ENCODE data around the gene AFAP1L1. TPM values are rescaled to one million over a fixed set of nuclear protein-coding genes. Genes with fewer than 3 reads are reported as not detected.

AFAP1L1 gene
- polyA plus RNA-seq, 1 donor = 9.6 TPM

DNA sequence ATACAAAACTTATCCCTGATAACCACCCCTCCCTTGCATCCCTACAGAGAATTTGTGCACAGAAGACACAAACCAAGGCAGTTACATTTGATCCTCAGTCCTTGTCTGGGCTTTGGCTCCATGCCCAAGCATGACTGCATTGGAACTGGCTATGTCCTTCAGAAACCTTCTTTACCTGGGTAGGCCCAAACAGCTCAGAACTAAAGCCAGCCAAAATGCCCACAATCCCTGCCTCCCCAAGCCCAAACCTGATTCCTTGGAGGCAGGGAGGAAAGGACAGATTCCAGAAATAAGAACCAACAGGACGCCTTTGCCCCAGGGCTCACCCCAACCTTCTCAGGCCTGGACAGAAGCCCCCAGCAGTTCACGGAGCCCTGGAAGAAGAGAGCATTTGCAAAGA, 99.2 kb downstream of the AFAP1L1 start:
- no CpG with 5 or more reads among the region's 2 CpGs for WGBS (ENCODE audit: insufficient coverage, low lambda C conversion rate)

DNA sequence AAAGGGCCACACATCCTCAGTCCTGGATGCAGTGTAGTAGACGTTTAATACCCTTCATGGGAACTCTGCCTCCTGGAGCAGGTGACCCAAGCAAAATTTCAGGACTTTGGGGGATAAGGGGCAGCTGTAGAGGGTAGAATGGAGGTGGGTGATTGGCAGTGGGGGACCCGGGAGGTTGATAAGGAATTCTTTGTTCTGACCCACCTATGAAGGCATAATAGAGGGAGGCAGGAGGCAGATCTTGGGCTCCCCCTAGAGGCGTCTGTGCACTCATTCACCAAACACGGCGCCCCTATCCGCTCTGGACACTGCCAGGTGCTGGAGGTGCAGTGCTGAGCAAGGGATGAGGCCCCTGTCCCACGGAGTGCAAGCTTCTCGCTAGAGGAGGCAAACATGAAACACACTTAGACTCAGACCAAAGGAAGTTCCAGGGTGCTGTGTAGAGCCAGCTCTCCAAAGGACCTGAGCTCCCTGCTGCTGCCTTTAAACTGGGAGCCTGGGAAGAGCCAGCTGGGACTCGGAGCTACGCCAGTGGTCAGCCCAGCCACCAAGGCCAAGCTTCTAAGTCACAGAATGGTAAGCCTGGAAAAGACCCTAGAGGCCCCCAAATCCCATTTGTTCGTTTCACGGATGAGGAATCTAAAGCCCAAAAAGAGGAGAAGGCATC, 99.8 kb downstream of the AFAP1L1 start:
- Histone ChIP-seq H3K4me3 (ENCODE audit: low read length) (no peak overlapping the region), H3K27ac (ENCODE audit: low read length) (no peak overlapping the region)

More for the DNA sequence above, 99.2 kb downstream of the AFAP1L1 start:
- H3K36me3 ChIP-seq (ENCODE audit: control insufficient read depth, insufficient read depth, low read length) = peaks cover 4% of the 10 kb centered on the region
- no peaks in the 10 kb centered on the region for H3K27me3 ChIP-seq (ENCODE audit: control insufficient read depth, insufficient read depth, low read length)
- no peak for DNase-seq
- no peaks in the 10 kb centered on the region for H3K9me3 ChIP-seq (ENCODE audit: control insufficient read depth, low read depth, low read length)
- H3K27ac ChIP-seq (ENCODE audit: low read length) = no peak overlapping the region
- no peak overlapping the region for H3K4me3 ChIP-seq (ENCODE audit: low read length)
- H3K4me1 ChIP-seq (ENCODE audit: control insufficient read depth, insufficient read depth, low read length) = peaks cover 19% of the 10 kb centered on the region

GRCh38 chr5:149372076-149372795, 100.6 kb downstream of the AFAP1L1 start:
- peaks cover 13% of the 10 kb centered on the region for H3K4me1 ChIP-seq (ENCODE audit: control insufficient read depth, insufficient read depth, low read length)
- H3K9me3 ChIP-seq (ENCODE audit: control insufficient read depth, low read depth, low read length) = no peaks in the 10 kb centered on the region
- H3K27ac ChIP-seq (ENCODE audit: low read length) = no peak overlapping the region
- H3K27me3 ChIP-seq (ENCODE audit: control insufficient read depth, insufficient read depth, low read length) = no peaks in the 10 kb centered on the region
- no peak overlapping the region for H3K4me3 ChIP-seq (ENCODE audit: low read length)
- no CpG with 5 or more reads among the region's 4 CpGs for WGBS (ENCODE audit: insufficient coverage, low lambda C conversion rate)
- H3K36me3 ChIP-seq (ENCODE audit: control insufficient read depth, insufficient read depth, low read length) = peaks cover 4% of the 10 kb centered on the region
- DNase-seq = no peak

More for the DNA sequence above, 99.8 kb downstream of the AFAP1L1 start:
- peaks cover 4% of the 10 kb centered on the region for H3K36me3 ChIP-seq (ENCODE audit: control insufficient read depth, insufficient read depth, low read length)
- peak in 1 of 2 donors; percentile 48 for DNase-seq
- H3K9me3 ChIP-seq (ENCODE audit: control insufficient read depth, low read depth, low read length) = no peaks in the 10 kb centered on the region
- WGBS (ENCODE audit: insufficient coverage, low lambda C conversion rate) = no CpG with 5 or more reads among the region's 12 CpGs
- peaks cover 16% of the 10 kb centered on the region for H3K4me1 ChIP-seq (ENCODE audit: control insufficient read depth, insufficient read depth, low read length)
- no peaks in the 10 kb centered on the region for H3K27me3 ChIP-seq (ENCODE audit: control insufficient read depth, insufficient read depth, low read length)

- no CpG with 5 or more reads among the region's 3 CpGs for WGBS (ENCODE audit: insufficient coverage, low lambda C conversion rate)
- no peaks in the 10 kb centered on the region for H3K9me3 ChIP-seq (ENCODE audit: control insufficient read depth, low read depth, low read length)
- H3K4me3 ChIP-seq (ENCODE audit: low read length) = no peak overlapping the region
- H3K27ac ChIP-seq (ENCODE audit: low read length) = no peak overlapping the region
- no peaks in the 10 kb centered on the region for H3K27me3 ChIP-seq (ENCODE audit: control insufficient read depth, insufficient read depth, low read length)
- H3K4me1 ChIP-seq (ENCODE audit: control insufficient read depth, insufficient read depth, low read length) = peaks cover 7% of the 10 kb centered on the region
- peaks cover 4% of the 10 kb centered on the region for H3K36me3 ChIP-seq (ENCODE audit: control insufficient read depth, insufficient read depth, low read length)
- no peak for DNase-seq
These were observed 101.3 kb downstream of the AFAP1L1 start for GRCh38 chr5:149372932-149373331.

DNA sequence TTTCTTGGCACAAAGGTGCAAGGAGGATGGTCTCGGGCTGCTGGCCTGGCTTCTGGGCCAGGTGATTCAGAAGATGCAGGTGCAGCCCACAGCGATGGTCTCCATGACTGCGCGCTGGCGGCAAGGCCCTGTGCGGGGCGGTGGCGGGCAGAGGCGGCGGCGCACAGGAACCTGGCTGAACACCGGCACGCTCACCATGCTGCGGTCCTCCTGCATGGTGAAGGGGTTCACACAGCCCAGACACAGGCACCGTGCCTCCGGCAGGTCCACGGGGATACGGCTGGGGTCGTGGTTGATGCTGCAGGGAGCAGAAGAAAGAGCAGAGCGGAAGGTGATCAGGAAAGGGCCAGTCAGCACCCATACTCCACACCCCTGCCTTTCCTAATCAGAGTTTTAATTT, 102.6 kb downstream of the AFAP1L1 start:
- no peaks in the 10 kb centered on the region for H3K27me3 ChIP-seq (ENCODE audit: control insufficient read depth, insufficient read depth, low read length)
- H3K36me3 ChIP-seq (ENCODE audit: control insufficient read depth, insufficient read depth, low read length) = no peaks in the 10 kb centered on the region
- H3K4me3 ChIP-seq (ENCODE audit: low read length) = no peak overlapping the region
- WGBS (ENCODE audit: insufficient coverage, low lambda C conversion rate) = no CpG with 5 or more reads among the region's 20 CpGs
- peaks cover 7% of the 10 kb centered on the region for H3K4me1 ChIP-seq (ENCODE audit: control insufficient read depth, insufficient read depth, low read length)
- H3K27ac ChIP-seq (ENCODE audit: low read length) = no peak overlapping the region
- H3K9me3 ChIP-seq (ENCODE audit: control insufficient read depth, low read depth, low read length) = no peaks in the 10 kb centered on the region
- no peak for DNase-seq

GRCh38 chr5:149374801-149375200, 103.1 kb downstream of the AFAP1L1 start:
- Histone ChIP-seq H3K36me3 (ENCODE audit: control insufficient read depth, insufficient read depth, low read length) (no peaks in the 10 kb centered on the region), H3K9me3 (ENCODE audit: control insufficient read depth, low read depth, low read length) (no peaks in the 10 kb centered on the region), H3K4me1 (ENCODE audit: control insufficient read depth, insufficient read depth, low read length) (peaks cover 7% of the 10 kb centered on the region), H3K27me3 (ENCODE audit: control insufficient read depth, insufficient read depth, low read length) (no peaks in the 10 kb centered on the region), H3K27ac (ENCODE audit: low read length) (no peak overlapping the region), H3K4me3 (ENCODE audit: low read length) (no peak overlapping the region)
- DNase-seq = no peak
- 40% methylated on average over 1 of the region's 3 CpGs for WGBS (ENCODE audit: insufficient coverage, low lambda C conversion rate)

GRCh38 chr5:149375434-149375833, 103.8 kb downstream of the AFAP1L1 start:
- no peaks in the 10 kb centered on the region for H3K27me3 ChIP-seq (ENCODE audit: control insufficient read depth, insufficient read depth, low read length)
- H3K4me3 ChIP-seq (ENCODE audit: low read length) = no peak overlapping the region
- DNase-seq = no peak
- no peaks in the 10 kb centered on the region for H3K36me3 ChIP-seq (ENCODE audit: control insufficient read depth, insufficient read depth, low read length)
- no peaks in the 10 kb centered on the region for H3K9me3 ChIP-seq (ENCODE audit: control insufficient read depth, low read depth, low read length)
- H3K27ac ChIP-seq (ENCODE audit: low read length) = no peak overlapping the region
- H3K4me1 ChIP-seq (ENCODE audit: control insufficient read depth, insufficient read depth, low read length) = peaks cover 7% of the 10 kb centered on the region
- no CpG with 5 or more reads among the region's 6 CpGs for WGBS (ENCODE audit: insufficient coverage, low lambda C conversion rate)

DNA sequence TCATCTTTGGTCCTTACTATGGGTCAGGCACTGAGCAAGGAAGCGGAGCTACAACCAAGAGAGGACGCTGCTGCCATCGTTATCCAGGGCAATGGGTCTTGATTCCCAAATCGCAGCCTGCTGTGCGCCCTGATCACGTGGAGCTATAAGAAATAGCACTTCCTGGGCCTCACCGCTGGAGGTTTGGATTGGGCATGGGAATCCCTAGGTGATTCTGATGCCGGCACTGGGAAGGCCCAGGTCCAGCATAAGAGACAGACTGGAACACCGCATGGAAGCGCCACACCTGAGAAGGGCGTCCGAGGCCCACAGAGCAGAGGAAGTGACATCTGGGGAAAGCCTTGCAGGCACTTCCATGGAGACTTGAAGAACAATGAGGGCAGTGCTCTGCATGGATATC, 104.4 kb downstream of the AFAP1L1 start:
- peaks cover 5% of the 10 kb centered on the region for H3K4me1 ChIP-seq (ENCODE audit: control insufficient read depth, insufficient read depth, low read length)
- WGBS (ENCODE audit: insufficient coverage, low lambda C conversion rate) = no CpG with 5 or more reads among the region's 12 CpGs
- no peaks in the 10 kb centered on the region for H3K9me3 ChIP-seq (ENCODE audit: control insufficient read depth, low read depth, low read length)
- H3K36me3 ChIP-seq (ENCODE audit: control insufficient read depth, insufficient read depth, low read length) = no peaks in the 10 kb centered on the region
- no peak for DNase-seq
- H3K27me3 ChIP-seq (ENCODE audit: control insufficient read depth, insufficient read depth, low read length) = no peaks in the 10 kb centered on the region
- H3K27ac ChIP-seq (ENCODE audit: low read length) = no peak overlapping the region
- H3K4me3 ChIP-seq (ENCODE audit: low read length) = no peak overlapping the region

- no peak overlapping the region for H3K4me3 ChIP-seq (ENCODE audit: low read length)
These were observed 105.2 kb downstream of the AFAP1L1 start for GRCh38 chr5:149376711-149377447.

DNA sequence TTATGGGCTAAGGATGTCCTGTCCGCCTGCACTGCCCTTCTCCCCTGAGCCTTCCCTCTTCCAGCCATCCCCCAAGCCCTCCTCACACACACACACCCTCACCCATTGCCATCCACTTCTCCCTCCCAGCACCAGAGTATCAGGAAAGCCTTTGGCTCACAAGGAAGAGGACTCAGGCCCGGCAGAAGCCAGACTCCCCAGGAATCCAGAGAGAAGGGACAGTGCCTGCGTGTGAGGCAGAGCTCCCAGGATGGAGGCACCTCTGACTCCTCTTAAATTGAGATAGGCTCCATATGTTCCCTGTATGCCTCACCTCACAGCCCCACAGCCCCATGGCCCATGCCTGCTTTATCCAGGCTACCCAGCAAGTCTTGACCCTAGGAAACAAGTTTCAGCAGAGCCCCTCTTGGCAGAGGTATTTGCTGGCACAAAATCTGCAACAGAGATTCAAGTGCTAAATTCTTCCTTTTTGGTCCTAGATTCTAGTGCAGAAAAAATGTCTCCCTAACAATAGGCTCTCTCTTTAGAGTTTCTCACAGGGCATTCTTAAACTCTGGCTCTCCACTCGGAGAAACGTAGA, 106.7 kb downstream of the AFAP1L1 start:
- Histone ChIP-seq H3K9me3 (ENCODE audit: control insufficient read depth, low read depth, low read length) (no peaks in the 10 kb centered on the region), H3K4me3 (ENCODE audit: low read length) (no peak overlapping the region), H3K27me3 (ENCODE audit: control insufficient read depth, insufficient read depth, low read length) (no peaks in the 10 kb centered on the region), H3K27ac (ENCODE audit: low read length) (peak overlapping the region; percentile 34), H3K4me1 (ENCODE audit: control insufficient read depth, insufficient read depth, low read length) (peaks cover 10% of the 10 kb centered on the region), H3K36me3 (ENCODE audit: control insufficient read depth, insufficient read depth, low read length) (no peaks in the 10 kb centered on the region)
- no CpG with 5 or more reads among the region's 5 CpGs for WGBS (ENCODE audit: insufficient coverage, low lambda C conversion rate)
- no peak for DNase-seq

More at GRCh38 chr5:149376711-149377447, 105.2 kb downstream of the AFAP1L1 start:
- peaks cover 6% of the 10 kb centered on the region for H3K4me1 ChIP-seq (ENCODE audit: control insufficient read depth, insufficient read depth, low read length)
- no CpG with 5 or more reads among the region's 7 CpGs for WGBS (ENCODE audit: insufficient coverage, low lambda C conversion rate)
- no peak overlapping the region for H3K27ac ChIP-seq (ENCODE audit: low read length)
- H3K9me3 ChIP-seq (ENCODE audit: control insufficient read depth, low read depth, low read length) = no peaks in the 10 kb centered on the region
- H3K36me3 ChIP-seq (ENCODE audit: control insufficient read depth, insufficient read depth, low read length) = no peaks in the 10 kb centered on the region
- no peak for DNase-seq
- no peaks in the 10 kb centered on the region for H3K27me3 ChIP-seq (ENCODE audit: control insufficient read depth, insufficient read depth, low read length)
